SK-N-SH (cell line): ENCODE measurements around the gene MYPN. TPM values are rescaled to one million over a fixed set of nuclear protein-coding genes. Genes with fewer than 3 reads are reported as not detected.

Source experiments
- CTCF ChIA-PET: fragments of 300-600, 350-600 bp; formaldehyde crosslinking; extraction: SDS; loops from one replicate; lab custom pipeline; 2021; lab: Yijun Ruan, JAX
- POLR2A ChIA-PET: fragments of 350-600 bp; sonication (Branson Sonifier 250); formaldehyde crosslinking; extraction: SDS; loops from one replicate; lab custom pipeline; 2020; ENCODE audit warnings: antibody characterized with exemption, inconsistent platforms; lab: Yijun Ruan, JAX
- DNase-seq: peaks from one replicate; pipeline ENCODE4 v3.0.0; 2012
- H2AFZ ChIP-seq: fragments of 200-600 bp; sonication (generic); 2 replicates; pipeline ENCODE4 v1.8.1; 2016; ENCODE audit warnings: antibody characterized with exemption, mild to moderate bottlenecking, low read depth
- H3F3A ChIP-seq: fragments of 200-600 bp; sonication (generic); replicated peaks from 2 replicates; pipeline ENCODE3; 2016; ENCODE audit warnings: antibody characterized with exemption, mild to moderate bottlenecking; ENCODE audit not compliant: insufficient read depth
- H3K27ac ChIP-seq, 2 experiments: fragments of 200-500 bp in 1 of 2; fragments of 200-600 bp in 1 of 2; sonication (Bioruptor generic) in 1 of 2; sonication (generic), shearing (Covaris generic) in 1 of 2; 2 replicates each; pipeline versions ENCODE4 v1.5.1 to v1.6.1; 2014 to 2016; ENCODE audit warnings: low read depth in 2 of 2, inconsistent platforms in 1 of 2, low read length in 1 of 2, mild to moderate bottlenecking in 1 of 2, mixed read lengths in 1 of 2
- H3K27me3 ChIP-seq: fragments of 200-600 bp; sonication (generic), shearing (Covaris generic); 2 replicates; pipeline ENCODE4 v1.6.1; 2016; ENCODE audit warnings: mixed run types; ENCODE audit not compliant: insufficient read depth
- H3K36me3 ChIP-seq, 2 experiments: fragments of 200-500 bp in 1 of 2; fragments of 200-600 bp in 1 of 2; sonication (Bioruptor generic) in 1 of 2; sonication (generic) in 1 of 2; replicated peaks in 1 of 2; 2 replicates each; pipeline versions ENCODE3 to v1.5.1; 2014 to 2016; ENCODE audit warnings: low read length in 1 of 2, mild to moderate bottlenecking in 1 of 2; ENCODE audit not compliant: insufficient read depth in 2 of 2, control insufficient read depth in 1 of 2
- H3K4me1 ChIP-seq, 2 experiments: fragments of 200-500 bp in 1 of 2; fragments of 200-600 bp in 1 of 2; sonication (Bioruptor generic) in 1 of 2; sonication (generic), shearing (Covaris generic) in 1 of 2; 2 replicates each; pipeline versions ENCODE4 v1.5.1 to v1.6.1; 2014 to 2016; ENCODE audit warnings: low read depth in 1 of 2, low read length in 1 of 2, mixed run types in 1 of 2; ENCODE audit not compliant: insufficient read depth in 2 of 2, control insufficient read depth in 1 of 2
- H3K4me2 ChIP-seq: fragments of 200-600 bp; sonication (generic), shearing (Covaris generic); 2 replicates; pipeline ENCODE4 v1.6.1; 2017; ENCODE audit warnings: mixed run types
- H3K4me3 ChIP-seq, 2 experiments: fragments of 200-500 bp in 1 of 2; fragments of 200-600 bp in 1 of 2; sonication (Bioruptor generic) in 1 of 2; sonication (generic), shearing (Covaris generic) in 1 of 2; 2 replicates each; pipeline versions ENCODE4 v1.5.1 to v1.8.1; 2014 to 2016; ENCODE audit warnings: low read depth in 2 of 2, inconsistent platforms in 1 of 2, low read length in 1 of 2, mild to moderate bottlenecking in 1 of 2, mixed read lengths in 1 of 2, moderate library complexity in 1 of 2
- H3K79me2 ChIP-seq: fragments of 200-600 bp; sonication (generic); 2 replicates; pipeline ENCODE4 v1.8.1; 2017; ENCODE audit warnings: mild to moderate bottlenecking; ENCODE audit not compliant: insufficient read depth
- H3K9ac ChIP-seq: fragments of 200-600 bp; sonication (generic); 2 replicates; pipeline ENCODE4 v1.6.1; 2017; ENCODE audit warnings: mixed run types
- H3K9me2 ChIP-seq: fragments of 200-600 bp; sonication (generic); 2 replicates; pipeline ENCODE4 v1.6.1; 2017; ENCODE audit warnings: mixed run types
- H3K9me3 ChIP-seq: fragments of 200-600 bp; sonication (generic); 2 replicates; pipeline ENCODE4 v1.6.1; 2017; ENCODE audit warnings: mixed run types, mild to moderate bottlenecking, moderate library complexity
- H4K20me1 ChIP-seq: fragments of 200-600 bp; sonication (generic); 2 replicates; pipeline ENCODE4 v1.6.1; 2017; ENCODE audit warnings: mild to moderate bottlenecking, mixed run types; ENCODE audit not compliant: insufficient read depth
- JUND ChIP-seq: IDR thresholded peaks from 2 replicates; pipeline ENCODE4 v1.4.0; 2012
- RAD21 ChIP-seq: IDR thresholded peaks from 2 replicates; pipeline ENCODE4 v1.6.1; 2012; ENCODE audit warnings: mild to moderate bottlenecking, low read length
- REST ChIP-seq: IDR thresholded peaks from 2 replicates; pipeline ENCODE4 v1.6.1; 2012; ENCODE audit warnings: mild to moderate bottlenecking, low read depth, low read length, moderate library complexity
- RFX5 ChIP-seq: IDR thresholded peaks from 2 replicates; pipeline ENCODE4 v1.6.1; 2012; ENCODE audit warnings: mild to moderate bottlenecking, improper control_type of control experiment, low read length
- SMC3 ChIP-seq: IDR thresholded peaks from 2 replicates; pipeline ENCODE4 v1.6.1; 2012; ENCODE audit warnings: low read depth, low read length, improper control_type of control experiment
- TAF1 ChIP-seq: IDR thresholded peaks from 2 replicates; pipeline ENCODE4 v1.6.1; 2012; ENCODE audit warnings: low read depth, mild to moderate bottlenecking, low read length, moderate library complexity, borderline replicate concordance
- TEAD4 ChIP-seq: IDR thresholded peaks from 2 replicates; pipeline ENCODE4 v1.4.0; 2012; ENCODE audit warnings: mild to moderate bottlenecking, borderline replicate concordance; ENCODE audit not compliant: insufficient read depth
- ZBTB33 ChIP-seq: IDR thresholded peaks from 2 replicates; pipeline ENCODE4 v1.4.0; 2012; ENCODE audit warnings: low read depth, borderline replicate concordance
- whole genome bisulfite sequencing: methylation state at CpG from one replicate; pipeline ENCODE4 v1.1.6; 2017; ENCODE audit warnings: low lambda C conversion rate; 5-methylcytosine and 5-hydroxymethylcytosine counted together
- polyA plus RNA-seq, 3 experiments: library from polyadenylated mRNA; depleted of rRNA; stranded (reverse); fragments of >200 nt; gene quantifications; 2 replicates each; pipeline ENCODE4 v1.2.3, GENCODE V29; 2012
- TF ChIP-seq, protein P1 (sequence below): fragments of 200-600 bp; sonication (generic); IDR thresholded peaks from 2 replicates; pipeline ENCODE4 v1.6.1; 2017; ENCODE audit warnings: antibody characterized with exemption, mild to moderate bottlenecking, moderate library complexity

Gene MYPN
- polyA plus RNA-seq, 1 of the 3 experiments (the other 2 are of a cell fraction): 0.43 TPM

- H3K27ac ChIP-seq: no peak overlapping the region
- H3K79me2 ChIP-seq: no peaks in the 10 kb centered on the region
- H3K36me3 ChIP-seq: no peaks in the 10 kb centered on the region
- H3K9me3 ChIP-seq: no peaks in the 10 kb centered on the region
- H3K4me3 ChIP-seq: no peak overlapping the region
- TF ChIP-seq TEAD4 (no peak), TAF1 (no peak), JUND (no peak), ZBTB33 (no peak), RAD21 (no peak), RFX5 (no peak), SMC3 (no peak)
- TF ChIP-seq, all 33 proteins: peak for 0
- H3K27me3 ChIP-seq: no peaks in the 10 kb centered on the region
- no peaks in the 10 kb centered on the region for H3F3A ChIP-seq
- no peak overlapping the region for H3K4me2 ChIP-seq
- no peak for DNase-seq
- H3K9me2 ChIP-seq: no peaks in the 10 kb centered on the region
- H4K20me1 ChIP-seq: no peaks in the 10 kb centered on the region
- H2AFZ ChIP-seq: no peak overlapping the region
- POLR2A ChIA-PET: no interaction called here
- WGBS: 72% methylated on average over 2 of the region's 2 CpGs
- no peak overlapping the region for H3K9ac ChIP-seq
- CTCF ChIA-PET: interaction anchor here (0.7 to 4.6 kb wide), 5 partner anchors 8 to 372 kb away, joined by 3 to 29 read pairs (median 4); partner anchors contain the start of gene PBLD
- H3K4me1 ChIP-seq: no peaks in the 10 kb centered on the region
Measured at GRCh38 chr10:68222391-68222790, 113.1 kb downstream of the MYPN start.

DNA sequence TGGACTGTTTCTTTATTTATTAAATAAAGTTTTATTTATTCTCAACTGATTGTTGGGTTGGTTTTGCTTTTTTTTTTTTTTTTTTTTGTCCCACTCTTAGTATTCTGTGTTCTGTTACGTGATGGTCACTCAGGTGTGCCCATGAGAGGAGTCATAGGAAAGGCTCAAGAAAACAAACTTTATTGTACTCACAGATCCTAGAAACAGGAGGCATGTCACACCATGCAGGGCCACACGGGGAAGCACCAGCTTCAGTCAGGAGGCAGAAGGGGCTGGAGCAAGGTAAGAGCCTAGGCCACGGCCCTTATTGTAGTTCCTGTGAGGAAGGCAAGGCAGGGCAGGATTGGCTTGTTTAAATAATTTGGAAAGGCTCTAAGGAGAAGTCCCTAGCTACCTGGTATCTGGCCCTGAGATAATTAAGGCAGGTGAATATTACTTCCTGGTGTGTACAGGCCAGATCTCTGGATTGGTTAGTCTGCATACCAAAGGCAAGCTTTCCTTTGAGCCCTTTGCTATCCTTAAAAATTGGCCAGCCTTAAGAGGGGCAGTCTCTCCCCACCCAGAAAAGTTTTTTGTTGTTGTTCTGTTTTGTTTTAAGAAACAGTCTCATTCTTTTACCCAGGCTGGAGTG lies 114.4 kb downstream of the MYPN start:
- no peaks in the 10 kb centered on the region for H3K9me3 ChIP-seq
- no peak for DNase-seq
- H4K20me1 ChIP-seq: no peaks in the 10 kb centered on the region
- no peaks in the 10 kb centered on the region for H3K27me3 ChIP-seq
- H3K4me3 ChIP-seq: no peak overlapping the region
- TF ChIP-seq, protein P1, sequence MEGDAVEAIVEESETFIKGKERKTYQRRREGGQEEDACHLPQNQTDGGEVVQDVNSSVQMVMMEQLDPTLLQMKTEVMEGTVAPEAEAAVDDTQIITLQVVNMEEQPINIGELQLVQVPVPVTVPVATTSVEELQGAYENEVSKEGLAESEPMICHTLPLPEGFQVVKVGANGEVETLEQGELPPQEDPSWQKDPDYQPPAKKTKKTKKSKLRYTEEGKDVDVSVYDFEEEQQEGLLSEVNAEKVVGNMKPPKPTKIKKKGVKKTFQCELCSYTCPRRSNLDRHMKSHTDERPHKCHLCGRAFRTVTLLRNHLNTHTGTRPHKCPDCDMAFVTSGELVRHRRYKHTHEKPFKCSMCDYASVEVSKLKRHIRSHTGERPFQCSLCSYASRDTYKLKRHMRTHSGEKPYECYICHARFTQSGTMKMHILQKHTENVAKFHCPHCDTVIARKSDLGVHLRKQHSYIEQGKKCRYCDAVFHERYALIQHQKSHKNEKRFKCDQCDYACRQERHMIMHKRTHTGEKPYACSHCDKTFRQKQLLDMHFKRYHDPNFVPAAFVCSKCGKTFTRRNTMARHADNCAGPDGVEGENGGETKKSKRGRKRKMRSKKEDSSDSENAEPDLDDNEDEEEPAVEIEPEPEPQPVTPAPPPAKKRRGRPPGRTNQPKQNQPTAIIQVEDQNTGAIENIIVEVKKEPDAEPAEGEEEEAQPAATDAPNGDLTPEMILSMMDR: peak; percentile 7; the same call in 1 of the 2 replicates
- TF ChIP-seq REST: no peak
- no peaks in the 10 kb centered on the region for H3K79me2 ChIP-seq
- 86% methylated on average over 3 of the region's 3 CpGs for WGBS
- H3K36me3 ChIP-seq: no peaks in the 10 kb centered on the region
- H3K4me2 ChIP-seq: no peak overlapping the region
- no peaks in the 10 kb centered on the region for H3K4me1 ChIP-seq
- no peak overlapping the region for H2AFZ ChIP-seq
- ChIA-PET POLR2A (no interaction called here), CTCF (interaction anchor here (1.0 to 4.6 kb wide), 3 partner anchors 11 to 109 kb away, joined by 4 to 29 read pairs (median 7); partner anchors contain the start of gene PBLD)
- no peaks in the 10 kb centered on the region for H3K9me2 ChIP-seq
- H3K9ac ChIP-seq: no peak overlapping the region
- no peak overlapping the region for H3K27ac ChIP-seq
- no peaks in the 10 kb centered on the region for H3F3A ChIP-seq
